ENCODE results near the gene CCDC6. TPM values are rescaled to one million over a fixed set of nuclear protein-coding genes. Genes with fewer than 3 reads are reported as not detected.
"Not testable (repeated sequence)": the region's sequence is repeated elsewhere in the genome, so short reads cannot be mapped to it uniquely, and the experiment has no call there.

The CCDC6 gene
- polyA plus RNA-seq, 1 donor from 2014 or later = 13.4 TPM

DNA sequence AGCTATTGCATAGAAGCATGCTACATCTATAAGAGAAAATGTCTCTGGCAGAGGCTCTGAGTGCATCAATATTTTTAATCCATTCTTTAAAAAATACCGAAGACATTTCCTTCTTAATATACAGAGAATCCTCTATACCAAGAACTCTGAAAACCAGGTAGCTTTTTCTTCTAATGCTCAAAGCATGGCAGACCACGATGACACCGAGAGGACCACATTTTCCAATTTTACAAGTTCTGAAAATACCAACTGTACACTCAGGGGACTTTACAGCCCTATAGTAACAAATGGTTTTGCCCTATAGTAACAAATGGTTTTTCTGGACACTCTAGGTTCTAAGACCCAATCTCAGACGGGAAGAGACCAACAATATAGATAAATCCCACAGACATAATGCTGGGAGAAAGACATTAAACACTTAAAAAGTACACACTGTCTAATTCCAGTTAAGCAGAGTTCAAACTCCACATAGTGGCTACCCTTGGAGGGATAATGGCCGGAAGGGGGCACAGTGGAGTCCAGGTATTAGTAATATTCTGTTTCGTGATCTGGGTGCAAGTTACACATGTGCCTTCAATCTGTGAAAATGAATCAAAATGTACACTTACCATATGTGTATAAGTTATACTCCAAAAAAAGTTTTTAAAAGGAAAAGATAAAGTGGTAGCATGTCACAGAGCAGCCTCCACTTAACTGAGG, 26.2 kb downstream of the CCDC6 start:
- H3K4me1 Mint-ChIP-seq = peaks cover 71 to 76% (median 74%) of the 10 kb centered on the region in 3 donors
- no peaks in the 10 kb centered on the region for H3K36me3 Mint-ChIP-seq
- H3K27ac Mint-ChIP-seq = peak overlapping the region in 2 of 3 donors; percentile 4 to 73
- H3K4me3 Mint-ChIP-seq = peak overlapping the region in 3 of 4 donors; percentile 19 to 45 (median 42)
- no peaks in the 10 kb centered on the region for H3K9me3 Mint-ChIP-seq
- no peaks in the 10 kb centered on the region for H3K27me3 Mint-ChIP-seq

- Mint-ChIP-seq H3K4me3 (peak overlapping the region in 3 of 4 donors; percentile 4 to 42 (median 19)), H3K27ac (peak overlapping the region in 2 of 3 donors; percentile 4 to 48), H3K36me3 (no peaks in the 10 kb centered on the region), H3K4me1 (peaks cover 70 to 76% (median 73%) of the 10 kb centered on the region in 3 donors), H3K9me3 (no peaks in the 10 kb centered on the region), H3K27me3 (no peaks in the 10 kb centered on the region)
Observed at GRCh38 chr10:59879363-59879913, 26.9 kb downstream of the CCDC6 start.

GRCh38 chr10:59878915-59879314, 27.4 kb downstream of the CCDC6 start:
- H3K27ac Mint-ChIP-seq = no peak overlapping the region
- H3K9me3 Mint-ChIP-seq = no peaks in the 10 kb centered on the region
- H3K27me3 Mint-ChIP-seq = no peaks in the 10 kb centered on the region
- no peak overlapping the region for H3K4me3 Mint-ChIP-seq
- H3K36me3 Mint-ChIP-seq = no peaks in the 10 kb centered on the region
- H3K4me1 Mint-ChIP-seq = peaks cover 70 to 76% (median 73%) of the 10 kb centered on the region in 3 donors

GRCh38 chr10:59878289-59878688, 28.1 kb downstream of the CCDC6 start:
- Mint-ChIP-seq H3K27me3 (peaks cover under 1% of the 10 kb centered on the region), H3K4me3 (no peak overlapping the region), H3K27ac (no peak overlapping the region), H3K4me1 (peaks cover 70 to 77% (median 71%) of the 10 kb centered on the region in 3 donors), H3K9me3 (no peaks in the 10 kb centered on the region), H3K36me3 (no peaks in the 10 kb centered on the region)

DNA sequence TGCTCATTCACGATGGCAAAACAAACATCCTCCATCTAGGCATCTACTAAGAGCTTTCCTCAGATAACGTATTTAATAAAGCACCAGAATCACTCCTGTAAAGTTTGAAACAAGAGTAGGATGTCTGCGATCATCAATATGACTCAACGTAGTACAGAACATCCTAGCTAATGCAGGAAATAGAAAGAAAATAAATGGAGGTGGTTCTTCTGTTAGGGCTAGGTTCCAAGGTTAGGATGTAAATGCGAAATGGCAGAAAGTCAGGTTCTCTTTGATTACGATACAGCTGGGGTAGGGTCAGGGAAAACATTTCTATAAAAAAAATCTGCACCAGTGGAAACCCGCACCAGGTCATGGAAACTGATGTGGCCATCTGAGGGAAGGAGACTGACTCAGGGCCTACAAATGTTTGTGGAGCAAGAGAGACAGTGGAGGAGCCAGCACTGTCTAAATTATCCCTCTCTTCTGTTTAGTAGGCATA, 29.1 kb downstream of the CCDC6 start:
- Mint-ChIP-seq H3K4me1 (peaks cover 76 to 81% (median 76%) of the 10 kb centered on the region in 3 donors), H3K27ac (peak overlapping the region in 2 of 3 donors; percentile 5 to 15), H3K36me3 (no peaks in the 10 kb centered on the region), H3K4me3 (peak overlapping the region in 1 of 4 donors; percentile 24), H3K27me3 (peaks cover 3% of the 10 kb centered on the region), H3K9me3 (no peaks in the 10 kb centered on the region)

DNA sequence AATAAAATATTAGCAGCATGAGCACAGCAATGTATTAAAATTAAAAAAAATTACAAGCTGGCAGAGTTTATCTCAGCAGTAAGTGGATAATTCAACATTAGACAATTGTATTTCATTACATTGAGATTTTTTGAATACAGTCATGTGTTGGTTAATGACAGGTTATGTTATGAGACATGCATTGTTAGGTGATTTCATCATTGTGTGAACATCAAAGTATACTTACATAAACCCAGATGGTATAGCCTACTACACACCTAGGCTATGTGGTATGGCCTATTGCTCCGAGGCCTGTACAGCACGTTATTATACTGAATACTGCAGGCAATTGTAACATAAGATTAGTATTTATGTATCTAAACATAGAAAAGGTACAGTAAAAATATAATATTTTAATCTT, 29.7 kb downstream of the CCDC6 start:
- H3K4me3 Mint-ChIP-seq = peak overlapping the region in 3 of 4 donors; percentile 24 to 89 (median 80)
- H3K27ac Mint-ChIP-seq = peak overlapping the region; percentile 5 to 71 (median 70)
- H3K27me3 Mint-ChIP-seq = peaks cover 3% of the 10 kb centered on the region
- no peaks in the 10 kb centered on the region for H3K36me3 Mint-ChIP-seq
- peaks cover 77 to 84% (median 80%) of the 10 kb centered on the region in 3 donors for H3K4me1 Mint-ChIP-seq
- H3K9me3 Mint-ChIP-seq = no peaks in the 10 kb centered on the region

GRCh38 chr10:59876208-59876607, 30.1 kb downstream of the CCDC6 start:
- H3K4me3 Mint-ChIP-seq = peak overlapping the region in 3 of 4 donors; percentile 24 to 89 (median 80)
- not testable (repeated sequence) for H3K9me3 Mint-ChIP-seq, H3K27me3 Mint-ChIP-seq, H3K36me3 Mint-ChIP-seq
- peak overlapping the region; percentile 70 to 78 (median 71) for H3K27ac Mint-ChIP-seq
- peaks cover 73 to 79% (median 76%) of the 10 kb centered on the region in 3 donors for H3K4me1 Mint-ChIP-seq

DNA sequence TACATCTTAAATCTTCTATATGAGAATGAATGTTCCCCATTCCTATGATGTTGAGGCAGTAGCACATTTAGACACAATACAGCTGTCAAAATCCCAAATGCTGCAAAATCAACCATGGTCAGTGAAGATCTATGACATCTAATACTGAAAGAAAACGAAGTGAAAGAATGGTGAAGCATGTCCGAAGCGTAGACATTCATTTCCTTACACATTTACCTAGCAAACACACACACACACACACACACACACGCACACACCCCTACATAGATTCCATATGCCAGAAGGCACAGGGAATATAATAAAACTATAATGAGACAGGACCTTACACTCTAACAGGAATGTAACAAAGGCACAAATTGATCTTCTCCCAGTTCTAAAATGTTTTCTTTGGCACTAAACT, 32.5 kb downstream of the CCDC6 start:
- no peaks in the 10 kb centered on the region for H3K36me3 Mint-ChIP-seq
- H3K9me3 Mint-ChIP-seq = no peaks in the 10 kb centered on the region
- H3K4me3 Mint-ChIP-seq = peak overlapping the region in 2 of 4 donors; percentile 34 to 61
- H3K27ac Mint-ChIP-seq = peak overlapping the region; percentile 15 to 92 (median 55)
- peaks cover 3% of the 10 kb centered on the region for H3K27me3 Mint-ChIP-seq
- H3K4me1 Mint-ChIP-seq = peaks cover 54 to 70% (median 57%) of the 10 kb centered on the region in 3 donors

DNA sequence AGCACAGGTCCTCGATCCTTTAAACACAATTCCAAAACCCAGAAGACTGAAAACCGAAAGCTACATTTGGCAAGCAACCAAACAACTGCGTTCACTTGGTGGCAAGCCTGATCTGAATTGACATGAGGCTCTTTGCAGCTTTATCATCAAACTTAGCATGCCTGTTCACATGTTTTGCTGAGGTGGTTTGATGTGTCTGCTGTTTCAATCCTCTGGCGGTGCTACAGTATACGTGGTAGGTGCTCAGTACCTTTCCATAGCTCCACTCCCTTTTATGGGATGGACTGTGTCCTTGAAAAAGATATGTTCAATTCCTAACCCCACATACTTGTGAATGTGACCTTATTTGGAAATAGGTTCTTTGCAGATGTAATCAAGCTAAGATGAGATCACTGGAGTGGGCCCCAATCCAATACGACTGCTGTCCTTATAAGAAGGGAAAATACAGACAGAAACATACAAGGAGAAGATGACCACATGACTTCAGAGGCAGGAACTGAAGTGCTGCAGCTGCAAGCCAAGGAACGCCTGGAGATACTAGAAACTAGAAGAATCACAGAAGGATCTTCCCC, 33.4 kb downstream of the CCDC6 start:
- Mint-ChIP-seq H3K4me3 (peak overlapping the region in 1 of 4 donors; percentile 76), H3K4me1 (peaks cover 50 to 69% (median 66%) of the 10 kb centered on the region in 3 donors), H3K9me3 (no peaks in the 10 kb centered on the region), H3K27me3 (peaks cover 3% of the 10 kb centered on the region), H3K27ac (peak overlapping the region in 1 of 3 donors; percentile 92), H3K36me3 (no peaks in the 10 kb centered on the region)

DNA sequence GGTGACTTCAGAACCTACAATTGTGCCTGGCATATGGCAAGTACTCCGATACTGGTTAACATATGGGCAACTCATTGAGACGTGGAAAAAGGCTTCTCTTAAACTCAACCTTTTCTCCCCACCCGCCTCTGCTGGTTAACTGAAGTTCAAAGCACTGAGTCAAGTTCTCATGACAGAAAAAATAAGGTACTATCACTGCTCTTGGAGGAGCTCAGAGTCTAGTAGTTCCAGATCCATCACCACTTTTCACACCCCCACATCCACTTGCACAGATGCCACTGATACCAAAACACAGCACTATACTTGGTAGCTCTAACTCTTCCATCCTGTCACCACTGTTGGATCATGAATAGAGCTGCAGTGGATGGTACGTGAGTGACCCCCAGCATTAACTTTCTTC, 36.2 kb downstream of the CCDC6 start:
- Mint-ChIP-seq H3K4me3 (no peak overlapping the region), H3K27ac (peak overlapping the region in 1 of 3 donors; percentile 83), H3K4me1 (peaks cover 38 to 62% (median 53%) of the 10 kb centered on the region in 3 donors), H3K36me3 (no peaks in the 10 kb centered on the region), H3K27me3 (peaks cover 3% of the 10 kb centered on the region), H3K9me3 (no peaks in the 10 kb centered on the region)

- Mint-ChIP-seq H3K36me3 (no peaks in the 10 kb centered on the region), H3K4me1 (peaks cover 38 to 62% (median 54%) of the 10 kb centered on the region in 3 donors), H3K9me3 (no peaks in the 10 kb centered on the region), H3K4me3 (no peak overlapping the region), H3K27ac (peak overlapping the region in 1 of 3 donors; percentile 83), H3K27me3 (peaks cover 3% of the 10 kb centered on the region)
Observed at GRCh38 chr10:59869594-59869940, 36.8 kb downstream of the CCDC6 start.

GRCh38 chr10:59868696-59869593, 37.4 kb downstream of the CCDC6 start:
- no peak overlapping the region for H3K4me3 Mint-ChIP-seq

GRCh38 chr10:59867590-59867989, 38.8 kb downstream of the CCDC6 start:
- no peak overlapping the region for H3K4me3 Mint-ChIP-seq
- H3K4me1 Mint-ChIP-seq = peaks cover 22 to 51% (median 46%) of the 10 kb centered on the region in 3 donors
- H3K27ac Mint-ChIP-seq = no peak overlapping the region
- no peaks in the 10 kb centered on the region for H3K9me3 Mint-ChIP-seq
- no peaks in the 10 kb centered on the region for H3K27me3 Mint-ChIP-seq
- no peaks in the 10 kb centered on the region for H3K36me3 Mint-ChIP-seq

More at GRCh38 chr10:59868696-59869593, 37.4 kb downstream of the CCDC6 start:
- peaks cover 32 to 62% (median 54%) of the 10 kb centered on the region in 3 donors for H3K4me1 Mint-ChIP-seq
- no peaks in the 10 kb centered on the region for H3K36me3 Mint-ChIP-seq
- peak overlapping the region in 2 of 3 donors; percentile 67 to 70 for H3K27ac Mint-ChIP-seq
- H3K27me3 Mint-ChIP-seq = peaks cover 3% of the 10 kb centered on the region
- no peaks in the 10 kb centered on the region for H3K9me3 Mint-ChIP-seq

DNA sequence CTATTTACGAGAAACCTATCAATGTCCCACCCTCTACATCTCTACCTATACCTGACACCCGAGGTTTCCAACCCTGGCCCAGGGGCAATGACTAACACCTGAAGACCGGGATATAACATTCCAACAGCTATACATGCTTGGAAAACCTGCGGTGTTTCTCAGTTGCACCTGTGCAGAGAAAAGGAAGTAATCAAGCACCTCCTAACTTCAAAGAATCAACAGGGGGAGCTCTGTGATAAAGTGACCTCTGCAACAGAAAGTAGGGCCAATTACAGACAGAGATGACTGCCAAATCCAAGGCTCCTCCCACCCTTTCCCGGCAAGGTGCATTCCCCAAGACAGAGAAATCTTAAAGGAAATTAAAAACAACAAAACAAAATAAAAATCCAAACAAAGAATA, 41.3 kb downstream of the CCDC6 start:
- peak overlapping the region in 2 of 3 donors; percentile 2 to 4 for H3K27ac Mint-ChIP-seq
- H3K27me3 Mint-ChIP-seq = no peaks in the 10 kb centered on the region
- H3K36me3 Mint-ChIP-seq = peaks cover 2% of the 10 kb centered on the region
- no peaks in the 10 kb centered on the region for H3K9me3 Mint-ChIP-seq
- H3K4me3 Mint-ChIP-seq = peak overlapping the region in 2 of 4 donors; percentile 32 to 67
- H3K4me1 Mint-ChIP-seq = peaks cover 24 to 50% (median 48%) of the 10 kb centered on the region in 3 donors
